Mesodermal cell (in vitro differentiated cells): ENCODE results near the gene EVA1C.

Experiments
- H3K27ac ChIP-seq: 2 replicates; pipeline ENCODE4 v1.7.0; 2013; ENCODE audit warnings: mild to moderate bottlenecking, low read depth, low read length, moderate library complexity; ENCODE audit not compliant: severe bottlenecking
- H3K36me3 ChIP-seq: 2 replicates; pipeline ENCODE4 v1.7.1; 2013; ENCODE audit warnings: mild to moderate bottlenecking, low read length, moderate library complexity; ENCODE audit not compliant: control insufficient read depth, insufficient read depth
- H3K4me1 ChIP-seq: one replicate; pipeline ENCODE4 v1.7.1; 2013; ENCODE audit warnings: mild to moderate bottlenecking, low read length; ENCODE audit not compliant: insufficient read depth, control insufficient read depth, poor library complexity, severe bottlenecking
- H3K4me3 ChIP-seq: 2 replicates; pipeline ENCODE4 v1.7.0; 2013; ENCODE audit warnings: low read length, control low read depth, mild to moderate bottlenecking; ENCODE audit not compliant: insufficient read depth, poor library complexity, severe bottlenecking; ENCODE audit errors: extremely low read depth
- H3K9me3 ChIP-seq: 2 replicates; pipeline ENCODE4 v1.7.1; 2013; ENCODE audit warnings: mild to moderate bottlenecking, low read length, moderate library complexity; ENCODE audit not compliant: control insufficient read depth
- WGBS, 2 experiments: methylation state at CpG; one replicate each; pipeline ENCODE4 v1.1.5; 2013; ENCODE audit warnings: missing lambda C conversion rate in 2 of 2; ENCODE audit not compliant: insufficient coverage in 2 of 2; 5-methylcytosine and 5-hydroxymethylcytosine counted together

Gene EVA1C

GRCh38 chr21:32377506-32377905, 35.0 kb upstream of the EVA1C start:
- Histone ChIP-seq H3K36me3 (peaks cover 86% of the 10 kb centered on the region), H3K9me3 (no peaks in the 10 kb centered on the region), H3K4me1 (no peaks in the 10 kb centered on the region), H3K4me3 (no peak overlapping the region), H3K27ac (no peak overlapping the region)
- 94 to 100% methylated on average over 3 to 7 of the region's 8 CpGs for WGBS, 2 experiments

- no peak overlapping the region for H3K4me3 ChIP-seq
- peaks cover 88% of the 10 kb centered on the region for H3K36me3 ChIP-seq
- no peaks in the 10 kb centered on the region for H3K4me1 ChIP-seq
- H3K9me3 ChIP-seq: no peaks in the 10 kb centered on the region
- H3K27ac ChIP-seq: no peak overlapping the region
- WGBS, 2 experiments: 86 to 89% methylated on average over 7 of the region's 7 CpGs
Observed at GRCh38 chr21:32377991-32378390, 34.5 kb upstream of the EVA1C start.

- Histone ChIP-seq H3K4me3 (no peak overlapping the region), H3K9me3 (no peaks in the 10 kb centered on the region), H3K27ac (no peak overlapping the region), H3K4me1 (no peaks in the 10 kb centered on the region), H3K36me3 (peaks cover 91% of the 10 kb centered on the region)
- WGBS, 2 experiments: 92 to 96% methylated on average over 4 of the region's 5 CpGs
Observed at GRCh38 chr21:32378956-32379355, 33.5 kb upstream of the EVA1C start.

- Histone ChIP-seq H3K36me3 (peaks cover 86% of the 10 kb centered on the region), H3K4me1 (no peaks in the 10 kb centered on the region), H3K4me3 (no peak overlapping the region), H3K9me3 (no peaks in the 10 kb centered on the region), H3K27ac (no peak overlapping the region)
- WGBS, 2 experiments: 74 to 100% methylated on average over 1 to 4 of the region's 4 CpGs
Observed at GRCh38 chr21:32380940-32381339, 31.6 kb upstream of the EVA1C start.

GRCh38 chr21:32381571-32381970, 30.9 kb upstream of the EVA1C start:
- Histone ChIP-seq H3K36me3 (peaks cover 81% of the 10 kb centered on the region), H3K4me1 (no peaks in the 10 kb centered on the region), H3K27ac (no peak overlapping the region), H3K4me3 (no peak overlapping the region), H3K9me3 (no peaks in the 10 kb centered on the region)
- whole genome bisulfite sequencing, 2 experiments: 94 to 98% methylated on average over 3 of the region's 6 CpGs

GRCh38 chr21:32382108-32382644, 30.3 kb upstream of the EVA1C start:
- Histone ChIP-seq H3K36me3 (peaks cover 80% of the 10 kb centered on the region), H3K27ac (no peak overlapping the region), H3K4me3 (no peak overlapping the region), H3K9me3 (no peaks in the 10 kb centered on the region), H3K4me1 (no peaks in the 10 kb centered on the region)
- 98% methylated on average over 6 to 7 of the region's 10 CpGs for WGBS, 2 experiments

- Histone ChIP-seq H3K36me3 (peaks cover 74% of the 10 kb centered on the region), H3K4me3 (no peak overlapping the region), H3K27ac (no peak overlapping the region), H3K4me1 (no peaks in the 10 kb centered on the region), H3K9me3 (no peaks in the 10 kb centered on the region)
- WGBS, 2 experiments: 93 to 100% methylated on average over 5 to 6 of the region's 6 CpGs
Observed at GRCh38 chr21:32383812-32384211, 28.7 kb upstream of the EVA1C start.

- Histone ChIP-seq H3K4me3 (no peak overlapping the region), H3K27ac (no peak overlapping the region), H3K9me3 (no peaks in the 10 kb centered on the region), H3K36me3 (peaks cover 57% of the 10 kb centered on the region), H3K4me1 (no peaks in the 10 kb centered on the region)
- WGBS, 2 experiments: 86 to 92% methylated on average over 2 to 5 of the region's 6 CpGs
Observed at GRCh38 chr21:32386195-32386870, 26.2 kb upstream of the EVA1C start.

- no peak overlapping the region for H3K4me3 ChIP-seq
- H3K27ac ChIP-seq: no peak overlapping the region
- no peaks in the 10 kb centered on the region for H3K9me3 ChIP-seq
- H3K4me1 ChIP-seq: peaks cover 8% of the 10 kb centered on the region
- WGBS, 2 experiments: 96 to 100% methylated on average over 3 to 8 of the region's 8 CpGs
- H3K36me3 ChIP-seq: peaks cover 55% of the 10 kb centered on the region
Observed at GRCh38 chr21:32387151-32387550, 25.4 kb upstream of the EVA1C start.

- 90 to 91% methylated on average over 4 to 8 of the region's 9 CpGs for WGBS, 2 experiments
- Histone ChIP-seq H3K9me3 (peaks cover 2% of the 10 kb centered on the region), H3K27ac (no peak overlapping the region)
Observed at GRCh38 chr21:32388306-32388705, 24.2 kb upstream of the EVA1C start.

GRCh38 chr21:32389337-32390015, 23.0 kb upstream of the EVA1C start:
- WGBS, 2 experiments: 87 to 96% methylated on average over 5 of the region's 5 CpGs
- H3K4me3 ChIP-seq: no peak overlapping the region

More at GRCh38 chr21:32388306-32388705, 24.2 kb upstream of the EVA1C start:
- Histone ChIP-seq H3K4me1 (peaks cover 8% of the 10 kb centered on the region), H3K36me3 (peaks cover 44% of the 10 kb centered on the region), H3K4me3 (no peak overlapping the region)

More at GRCh38 chr21:32389337-32390015, 23.0 kb upstream of the EVA1C start:
- H3K4me1 ChIP-seq: peaks cover 8% of the 10 kb centered on the region
- H3K9me3 ChIP-seq: peaks cover 7% of the 10 kb centered on the region
- H3K36me3 ChIP-seq: peaks cover 33% of the 10 kb centered on the region
- H3K27ac ChIP-seq: no peak overlapping the region
